Gastroesophageal sphincter (tissue), 3 donors: ENCODE data around the gene C1orf167.

Experiments
- CTCF ChIP-seq, 4 experiments: fragments of 200-600 bp in 2 of 4; fragments of 450-650 bp in 2 of 4; sonication (generic) in 1 of 4; IDR thresholded peaks; one replicate each; pipeline ENCODE4 v1.5.1; 2017 to 2019; ENCODE audit warnings: antibody characterized with exemption in 4 of 4, mild to moderate bottlenecking in 2 of 4, moderate library complexity in 2 of 4
- EP300 ChIP-seq: sonication (generic); formaldehyde crosslinking; IDR thresholded peaks from one replicate; pipeline ENCODE4 v1.6.1; 2017; ENCODE audit warnings: antibody characterized with exemption, mild to moderate bottlenecking
- POLR2A ChIP-seq, 2 donors: fragments of 450-650 bp; IDR thresholded peaks; one replicate each; pipeline ENCODE4 v1.6.1; 2017; ENCODE audit warnings: antibody characterized with exemption in 2 of 2, mild to moderate bottlenecking in 2 of 2, moderate library complexity in 1 of 2

DNA sequence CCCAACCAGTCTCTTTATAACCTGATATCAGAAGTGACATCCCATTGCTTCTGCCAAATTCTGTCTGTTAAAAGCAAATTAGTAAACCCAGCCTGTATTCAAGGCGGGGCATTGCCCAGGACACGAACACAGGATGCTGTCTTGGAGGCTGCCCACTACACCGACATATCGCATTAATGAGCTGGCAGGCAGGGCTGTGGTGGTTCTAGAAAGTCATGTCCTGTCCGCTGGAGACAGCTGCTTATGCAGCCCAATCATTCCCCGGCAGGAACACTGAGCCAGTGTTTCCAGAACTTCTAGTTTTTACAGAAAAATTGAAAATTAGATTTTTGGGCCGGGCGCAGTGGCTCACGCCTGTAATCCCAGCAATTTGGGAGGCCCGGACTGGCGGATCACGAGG is 19.3 kb downstream of the C1orf167 start:
- TF ChIP-seq POLR2A (IDR thresholded peaks at IDR 0.05), result no peak
- TF ChIP-seq CTCF (IDR thresholded peaks at IDR 0.05), result no peak
- TF ChIP-seq EP300, result no peak
